Fibroblast of skin of back (primary cell): ENCODE measurements around the gene JUN.
"Not testable (repeated sequence)": the region's sequence is repeated elsewhere in the genome, so short reads cannot be mapped to it uniquely, and the experiment has no call there.

Experiments
- DNase-seq: peaks from one replicate; pipeline ENCODE4 v3.0.0-alpha.2; 2013

Gene JUN

DNA sequence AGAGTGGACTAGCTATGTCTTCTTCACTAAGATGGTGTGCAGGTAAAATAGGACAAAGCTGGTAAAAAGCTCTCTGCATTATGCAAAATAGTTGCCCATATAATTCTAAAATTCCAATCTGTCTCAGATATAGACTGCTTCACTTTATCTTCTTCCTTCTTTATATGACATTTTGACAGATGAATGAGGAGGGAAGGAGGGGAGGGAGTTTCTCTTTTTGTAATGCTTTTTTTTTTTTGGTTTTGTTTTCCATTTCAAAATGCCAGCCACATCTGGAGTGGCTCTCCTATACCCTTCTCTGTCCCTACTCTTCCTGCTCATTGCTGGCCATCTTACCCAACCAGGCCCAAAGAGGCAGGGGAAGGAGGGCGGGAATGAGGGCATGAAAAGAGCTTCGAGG, 24.2 kb upstream of the JUN start:
- no peak for DNase-seq

- no peak for DNase-seq
Observed at GRCh38 chr1:58805716-58806571, 22.1 kb upstream of the JUN start.

DNA sequence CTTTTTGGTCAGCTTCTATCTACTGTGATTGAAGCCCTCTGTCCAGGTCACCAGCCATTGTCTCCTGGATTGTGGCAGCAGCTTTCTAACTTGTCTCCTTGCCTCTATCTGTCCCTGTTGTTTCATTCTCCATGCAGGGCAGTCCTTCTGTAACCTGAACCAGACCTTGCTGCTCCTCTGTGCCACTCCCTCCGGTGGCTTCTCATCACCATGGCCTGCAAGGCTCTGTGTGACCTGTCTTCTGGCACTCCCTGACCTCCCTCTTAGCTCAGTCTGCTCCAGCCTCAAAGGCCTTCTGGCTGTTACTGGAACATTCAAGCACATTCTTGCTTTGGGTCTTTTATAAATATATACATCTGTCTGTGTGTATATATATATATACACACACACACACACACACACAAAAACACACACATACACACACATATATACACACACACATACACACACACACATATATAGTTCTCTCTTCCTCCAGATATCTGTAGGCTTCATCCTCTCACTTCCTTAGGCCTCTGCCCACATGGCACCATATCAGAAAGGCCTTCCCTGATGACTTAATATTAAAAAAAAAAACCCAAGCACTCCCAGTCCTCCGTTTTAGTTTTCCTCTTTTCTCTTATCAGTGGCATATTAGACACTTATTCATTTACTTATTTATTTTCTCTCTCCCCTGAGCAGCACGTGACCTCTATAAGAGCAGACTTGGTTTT, 21.2 kb upstream of the JUN start:
- no peak for DNase-seq

DNA sequence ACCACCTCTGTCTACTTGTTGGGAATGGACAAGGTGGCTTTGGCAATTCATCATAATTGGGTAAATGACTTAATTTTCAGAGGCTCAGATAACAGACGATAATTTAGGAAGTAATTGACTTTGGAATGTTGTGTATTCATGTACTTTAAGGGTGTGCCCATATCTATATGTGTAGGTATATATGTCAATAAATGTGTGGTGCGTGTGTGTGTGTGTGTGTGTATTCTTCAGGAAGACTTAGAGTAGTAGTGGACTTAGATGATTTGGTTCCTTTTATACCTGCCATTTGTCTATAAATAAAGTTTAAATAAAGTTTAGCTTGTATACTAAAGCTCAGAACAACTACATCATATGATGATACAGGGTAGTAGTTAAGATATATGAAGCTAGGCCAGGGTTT, 20.0 kb upstream of the JUN start:
- no peak for DNase-seq

DNA sequence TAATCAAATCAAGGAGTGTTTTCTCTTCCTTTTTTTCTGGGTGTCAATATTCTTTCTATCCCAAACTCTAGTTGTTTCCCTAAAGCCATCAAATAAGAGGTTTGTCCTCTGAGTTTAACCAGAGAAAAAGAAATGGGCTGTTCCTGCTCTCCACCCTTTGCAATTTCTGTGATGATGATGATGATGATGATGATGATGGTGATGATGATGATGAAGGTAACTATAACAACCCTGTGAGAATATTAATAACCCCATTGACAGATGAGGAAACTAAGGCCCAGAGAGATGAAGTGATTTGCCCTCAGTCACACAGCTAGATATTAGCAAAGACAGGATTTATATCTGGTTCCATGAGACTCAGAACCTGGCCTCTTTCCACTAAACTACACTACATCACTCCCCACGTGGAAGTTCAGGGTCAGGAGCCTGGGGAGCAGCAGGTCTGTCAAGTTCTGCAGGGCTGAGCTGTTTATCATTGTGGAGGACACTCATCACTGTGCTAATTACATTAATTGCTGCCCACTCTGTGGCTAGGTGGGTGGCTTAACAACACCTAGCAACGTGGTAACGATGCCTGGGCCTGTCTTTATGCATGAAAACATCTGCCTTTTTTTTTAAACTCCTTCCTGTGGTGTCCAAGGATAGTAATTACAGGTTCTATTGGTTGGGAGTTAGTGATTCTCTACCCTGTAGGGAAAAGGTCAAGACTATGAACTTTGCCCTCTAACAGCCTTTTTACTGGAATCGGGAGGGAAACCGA, 19.0 kb upstream of the JUN start:
- no peak for DNase-seq

DNA sequence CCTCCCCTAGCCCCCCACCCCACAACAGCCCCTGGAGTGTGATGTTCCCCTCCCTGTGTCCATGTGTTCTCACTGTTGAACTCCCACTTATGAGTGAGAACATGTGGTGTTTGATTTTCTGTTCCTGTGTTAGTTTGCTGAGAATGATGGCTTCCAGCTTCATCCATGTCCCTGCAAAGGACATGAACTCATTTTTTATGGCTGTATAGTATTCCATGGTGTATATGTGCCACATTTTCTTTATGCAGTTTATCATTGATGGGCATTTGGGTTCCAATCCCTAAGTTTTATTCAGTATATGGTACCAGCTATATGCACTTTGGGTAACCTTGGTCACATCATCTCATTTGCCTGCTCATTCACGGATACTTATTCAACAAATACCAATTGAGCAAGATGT, 17.4 kb upstream of the JUN start:
- not testable (repeated sequence) for DNase-seq

- DNase-seq, result no peak
Observed at GRCh38 chr1:58799650-58800049, 15.8 kb upstream of the JUN start.

DNA sequence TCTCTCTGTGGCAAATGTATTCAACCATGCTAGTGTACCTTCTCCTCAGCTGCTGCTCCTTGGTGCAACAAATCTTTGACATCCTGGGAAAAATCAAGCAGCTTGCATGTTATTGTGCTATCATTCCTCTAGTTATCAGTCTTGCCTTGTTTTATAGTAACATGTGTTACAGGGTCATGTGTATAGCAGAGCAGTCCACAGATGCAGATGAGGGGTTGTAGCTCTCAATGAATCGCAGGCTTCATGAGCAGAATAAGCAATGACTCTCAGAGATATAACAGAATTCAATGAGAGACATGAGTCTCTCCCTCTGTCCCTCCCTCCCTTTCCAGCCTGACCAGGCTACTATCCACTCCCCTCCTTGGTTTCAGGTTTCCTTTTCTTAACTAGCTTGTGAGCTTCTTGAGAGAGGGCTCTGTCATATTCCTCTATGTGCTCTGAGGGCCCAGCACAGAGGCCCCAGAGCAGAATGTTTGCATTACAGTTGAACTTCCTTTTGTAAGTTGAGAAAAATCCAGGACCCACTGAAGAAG, 15.1 kb upstream of the JUN start:
- DNase-seq, result no peak

DNA sequence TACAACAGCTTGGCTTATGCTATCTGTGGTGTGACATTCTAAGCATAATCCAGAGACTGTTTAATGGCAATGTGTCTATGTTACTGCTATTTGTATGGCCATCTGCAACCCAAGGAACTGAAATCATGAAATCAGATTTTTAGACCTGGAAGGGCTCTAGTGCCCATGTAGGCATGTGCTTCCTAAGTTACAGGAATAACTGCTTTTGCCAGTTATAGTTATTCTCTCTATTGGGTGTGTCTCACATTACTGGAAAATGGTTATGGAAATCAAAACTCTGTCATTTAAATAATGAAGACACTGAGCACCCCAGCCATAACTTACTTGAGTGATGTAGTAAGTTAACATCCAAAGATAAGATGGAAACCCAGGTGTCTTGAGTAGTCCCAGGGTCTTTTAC, 12.6 kb upstream of the JUN start:
- DNase-seq, result no peak

DNA sequence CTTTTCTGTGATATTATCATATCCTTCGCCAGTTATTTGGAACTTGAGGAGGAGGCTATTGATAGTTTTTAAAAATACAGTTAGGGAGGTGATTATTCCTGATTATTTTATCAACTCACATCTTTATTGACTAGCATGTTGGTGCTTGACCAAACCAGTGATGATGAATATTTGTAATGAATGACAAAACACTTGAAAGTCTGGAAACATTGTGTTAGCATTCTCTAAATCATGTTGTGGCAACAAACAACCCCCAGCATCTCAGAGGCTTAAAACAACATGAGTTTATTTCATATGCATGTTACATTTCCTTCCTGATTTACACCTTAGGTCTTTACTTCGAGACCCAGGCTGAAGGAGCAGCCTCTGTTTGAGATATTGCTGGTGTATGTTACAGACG, 10.7 kb upstream of the JUN start:
- DNase-seq, result no peak

- no peak for DNase-seq
Observed at GRCh38 chr1:58792846-58793245, 9.0 kb upstream of the JUN start.

DNA sequence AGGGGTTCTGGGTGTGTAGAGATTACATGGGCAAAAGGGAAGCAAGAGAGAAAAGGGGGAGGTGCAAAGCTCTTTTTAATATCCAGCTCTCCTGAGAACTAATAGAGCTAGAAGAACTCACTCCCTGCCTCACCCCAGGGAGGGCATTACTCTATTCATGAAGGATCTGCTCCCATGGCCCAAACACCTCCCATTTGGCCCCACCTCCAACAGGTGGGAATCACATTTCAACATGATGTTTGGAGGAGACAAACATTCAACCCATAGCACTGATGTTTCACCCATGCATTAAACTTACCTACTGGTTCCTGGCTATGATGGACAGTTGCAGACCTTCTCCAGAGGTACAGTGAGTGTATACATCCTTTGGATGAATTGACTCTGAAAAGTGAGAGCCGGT, 7.3 kb upstream of the JUN start:
- DNase-seq, result no peak

DNA sequence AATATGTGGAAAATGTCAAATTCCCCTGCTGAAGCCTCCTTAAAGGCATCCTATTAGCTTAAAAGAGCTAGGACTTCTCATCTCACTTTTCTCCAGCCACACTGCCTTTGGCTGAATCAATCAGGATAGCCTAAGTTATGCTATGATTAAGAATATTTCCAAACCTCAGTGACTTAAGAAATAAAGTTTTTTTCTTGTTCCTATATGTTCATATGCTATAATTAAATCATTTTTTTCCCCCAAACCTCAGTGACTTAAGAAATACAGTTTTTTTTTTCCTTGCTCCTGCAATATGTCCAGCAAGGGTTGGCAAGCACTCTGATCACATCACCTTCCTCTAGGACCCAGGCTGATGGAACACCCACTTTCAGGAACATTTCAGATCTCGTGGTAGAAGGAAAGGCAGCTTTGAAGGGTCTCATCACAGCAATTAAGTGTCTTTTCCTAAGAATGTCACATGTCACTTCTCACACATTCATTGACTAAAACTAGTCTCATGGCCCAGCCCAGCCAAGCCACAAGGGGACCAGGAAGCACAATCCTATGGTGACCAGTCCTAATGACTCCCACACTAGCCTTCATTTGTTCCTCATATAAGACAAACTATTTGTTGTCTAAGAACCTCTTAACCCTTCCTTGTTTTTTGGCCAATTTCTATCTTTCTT, 6.3 kb upstream of the JUN start:
- DNase-seq, result no peak

GRCh38 chr1:58789322-58789856, 5.5 kb upstream of the JUN start:
- DNase-seq, result peak; percentile 47

DNA sequence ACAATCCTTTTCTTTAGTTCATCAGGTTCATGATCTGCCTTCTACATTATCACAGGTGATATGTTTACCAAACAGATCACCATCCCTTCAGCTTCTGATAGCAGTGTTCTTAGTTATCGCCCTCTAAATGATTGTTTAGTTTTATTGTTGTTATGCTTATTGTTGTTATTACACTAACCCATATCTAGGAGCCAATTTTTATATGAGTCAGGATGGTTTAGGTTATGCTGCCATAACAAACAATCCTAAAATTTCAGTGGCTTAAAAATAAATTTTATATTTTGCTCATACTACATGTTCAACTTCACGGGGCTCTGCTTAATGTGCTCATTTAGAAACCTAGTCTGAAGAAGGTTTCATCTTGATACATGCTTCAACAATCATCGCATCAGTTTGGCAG, 4.4 kb upstream of the JUN start:
- no peak for DNase-seq

- no peak for DNase-seq
Observed at GRCh38 chr1:58786927-58787245, 3.0 kb upstream of the JUN start.

GRCh38 chr1:58786184-58786926, 2.5 kb upstream of the JUN start:
- DNase-seq, result no peak

- DNase-seq, result peak; percentile 34
Observed at GRCh38 chr1:58785442-58786058, 1.7 kb upstream of the JUN start.

DNA sequence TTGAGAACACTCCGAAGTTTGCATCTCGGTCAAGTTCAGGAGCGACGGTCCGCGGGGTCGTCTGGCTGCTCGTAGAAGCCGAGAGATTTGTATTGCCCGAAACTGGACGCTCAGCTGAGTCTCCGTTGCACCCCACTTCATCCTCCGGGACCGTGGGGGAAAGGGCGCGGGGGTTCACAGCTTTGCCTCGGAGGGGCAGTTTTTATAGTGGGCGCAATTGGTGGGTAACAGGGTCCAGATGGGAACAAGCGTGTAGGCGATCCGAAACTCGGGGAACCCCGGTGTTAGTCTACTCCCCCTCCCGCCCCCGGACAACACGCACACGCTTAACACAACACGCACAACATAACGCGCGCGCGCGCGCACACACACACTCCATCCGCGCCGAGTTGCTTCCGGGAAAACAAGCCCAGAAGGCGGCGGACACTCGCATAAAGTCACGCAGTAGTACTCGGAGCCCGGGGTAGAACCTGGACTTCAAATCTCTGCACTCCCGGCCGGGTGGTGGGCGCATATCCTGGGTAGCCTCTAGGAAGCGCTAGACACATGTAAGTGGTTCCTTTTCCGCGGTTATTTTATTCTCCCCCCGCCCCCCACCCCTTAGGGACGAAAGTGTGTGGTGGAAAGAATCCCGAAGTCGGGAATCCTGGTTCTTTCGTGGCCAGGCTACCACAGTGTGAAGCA, 1.1 kb upstream of the JUN start:
- peak; percentile 94 for DNase-seq
